Peyer's patch (tissue), 4 donors: ENCODE data around the gene DISC1.

Experiments
- CTCF ChIP-seq, 6 experiments: fragments of 450-650 bp in 4 of 6; fragments of 200-600 bp in 2 of 6; sonication (generic) in 1 of 6; IDR thresholded peaks; one replicate each; pipeline ENCODE4 v1.5.1; 2017 to 2019; ENCODE audit warnings: antibody characterized with exemption in 6 of 6, mild to moderate bottlenecking in 3 of 6, moderate library complexity in 1 of 6
- POLR2A ChIP-seq, 2 donors: fragments of 450-650 bp; IDR thresholded peaks; one replicate each; pipeline ENCODE4 v1.5.1; 2017; ENCODE audit warnings: antibody characterized with exemption in 2 of 2, mild to moderate bottlenecking in 2 of 2, moderate library complexity in 2 of 2

GRCh38 chr1:231936983-231937775 is 310.6 kb downstream of the DISC1 start:
- TF ChIP-seq CTCF (IDR thresholded peaks at IDR 0.05), result no peak
- no peak for TF ChIP-seq POLR2A (IDR thresholded peaks at IDR 0.05)
